ENCODE data around the gene CD300H.
A peak's percentile ranks its signal among the peaks of the same experiment; 100 is the strongest.

Gene CD300H

DNA sequence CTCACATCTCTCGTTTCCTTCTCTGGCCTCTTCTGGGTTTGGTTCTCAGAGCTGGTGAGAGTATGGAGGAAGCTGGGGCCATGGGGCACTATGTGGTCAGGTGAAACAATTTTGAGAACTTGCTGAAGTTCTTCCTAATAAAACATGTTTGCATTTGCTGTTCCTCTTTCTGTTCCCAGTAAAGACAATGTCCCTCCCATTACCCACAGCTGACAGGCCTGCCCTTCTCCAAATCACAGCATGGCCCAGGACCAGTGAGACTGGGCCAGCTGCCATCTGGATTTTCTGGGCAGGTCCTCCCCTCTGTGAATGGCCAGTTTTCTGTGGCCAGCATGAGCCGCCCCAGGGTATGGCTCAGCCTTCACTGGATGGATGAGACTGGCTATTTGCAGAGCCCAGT, at the start of gene CD300H:
Gene CD300H, minus strand, starts transcription at position 113 of the 400 bp plus-strand sequence.
- no peak for DNase-seq

DNA sequence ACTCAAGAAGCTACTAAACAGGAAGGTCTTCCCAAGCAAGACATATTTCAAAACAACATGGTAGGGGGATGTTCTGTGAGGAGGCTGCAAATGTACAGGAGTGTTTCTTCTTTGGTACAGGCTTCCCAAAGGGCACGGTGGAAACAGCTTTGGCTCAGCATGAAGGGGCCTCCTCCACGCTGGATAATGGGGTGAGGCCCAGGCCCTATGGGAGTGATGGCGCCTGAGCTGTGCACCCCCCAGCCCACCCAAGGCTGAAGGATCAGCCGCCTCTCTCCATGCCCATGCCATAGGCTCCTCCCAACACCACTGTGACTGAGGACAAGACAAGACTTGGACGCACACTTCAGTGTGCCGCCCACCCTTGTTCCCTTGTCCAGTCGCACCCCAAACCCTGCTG, 49.4 kb upstream of the CD300H start:
- no peak for DNase-seq

DNA sequence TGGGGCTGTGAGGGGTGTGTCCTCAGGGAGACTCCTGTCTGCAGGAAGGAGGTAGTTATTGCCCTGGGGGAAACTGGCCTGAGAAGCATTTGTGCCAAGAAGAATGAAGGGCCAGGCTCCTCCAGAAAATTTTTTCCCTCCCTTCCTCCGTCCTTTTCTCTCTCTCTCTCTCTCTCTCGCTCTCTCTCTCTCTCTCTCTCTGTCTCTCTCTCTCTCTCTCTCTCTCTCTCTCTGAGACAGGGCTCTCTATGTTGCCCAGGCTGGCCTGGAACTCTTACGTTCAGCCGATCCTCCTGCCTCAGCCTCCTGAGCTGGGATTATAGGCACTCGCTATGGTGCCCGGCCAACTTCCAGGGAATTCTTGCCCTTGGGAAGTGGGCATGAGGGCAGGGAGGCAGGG, 44.7 kb upstream of the CD300H start:
- DNase-seq: no peak

DNA sequence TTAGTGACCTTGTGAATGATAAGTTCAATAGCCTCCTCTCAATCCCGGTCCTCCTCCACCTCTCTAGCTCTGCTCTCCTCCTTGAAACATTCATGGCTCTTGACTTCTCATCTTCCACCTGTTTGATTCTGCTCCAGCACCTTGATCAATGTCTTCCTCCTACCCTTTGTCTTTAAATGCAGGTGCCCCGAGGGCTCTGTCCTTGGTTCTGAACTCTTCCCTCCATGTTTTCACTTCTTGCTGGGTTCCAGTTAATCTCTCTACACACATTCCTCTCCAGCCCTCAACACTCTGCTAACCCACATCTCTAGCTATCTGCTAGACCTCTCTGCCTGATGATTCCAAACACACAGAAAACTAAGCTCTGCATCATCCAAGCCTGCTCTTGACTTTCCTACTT, 42.8 kb upstream of the CD300H start:
- DNase-seq: no peak

DNA sequence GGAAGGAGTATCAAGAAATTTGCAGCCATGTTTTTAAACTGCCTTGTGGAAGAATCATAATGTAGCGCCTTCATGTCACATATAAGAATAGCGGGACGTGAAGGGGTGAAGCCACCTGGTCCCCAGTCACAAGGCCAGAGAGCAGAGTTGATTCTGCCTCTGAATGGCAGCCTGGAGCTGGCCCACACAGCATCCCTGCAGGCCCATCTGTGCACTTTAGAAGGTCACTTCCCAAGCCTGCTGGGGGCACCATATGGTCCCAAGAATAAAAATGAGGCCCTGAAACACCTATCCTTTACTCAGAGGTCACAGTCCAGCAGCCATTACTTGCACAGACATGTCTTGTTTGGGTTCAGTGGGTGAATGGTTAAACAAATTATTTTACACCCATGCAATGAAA, 41.2 kb upstream of the CD300H start:
- DNase-seq: no peak

DNA sequence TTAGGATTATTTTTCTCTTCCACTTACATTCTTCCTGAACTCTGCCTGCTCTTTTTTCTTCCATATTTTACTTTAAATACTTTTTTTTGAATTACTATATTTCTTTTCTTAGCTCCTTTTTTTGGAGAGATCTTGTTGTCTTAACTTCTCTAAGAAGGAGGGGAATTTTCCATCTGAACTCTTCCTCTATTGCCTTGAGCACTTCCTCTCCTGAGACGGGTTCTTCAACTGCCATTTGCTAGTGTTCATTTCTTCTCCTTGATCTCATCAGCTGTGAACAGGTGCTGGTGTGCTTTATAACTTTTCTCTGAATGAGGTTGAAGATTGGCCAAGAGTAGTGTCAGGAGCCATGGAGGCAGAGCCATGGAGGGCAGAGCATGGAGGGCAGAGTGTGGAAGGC, 39.9 kb upstream of the CD300H start:
- no peak for DNase-seq

DNA sequence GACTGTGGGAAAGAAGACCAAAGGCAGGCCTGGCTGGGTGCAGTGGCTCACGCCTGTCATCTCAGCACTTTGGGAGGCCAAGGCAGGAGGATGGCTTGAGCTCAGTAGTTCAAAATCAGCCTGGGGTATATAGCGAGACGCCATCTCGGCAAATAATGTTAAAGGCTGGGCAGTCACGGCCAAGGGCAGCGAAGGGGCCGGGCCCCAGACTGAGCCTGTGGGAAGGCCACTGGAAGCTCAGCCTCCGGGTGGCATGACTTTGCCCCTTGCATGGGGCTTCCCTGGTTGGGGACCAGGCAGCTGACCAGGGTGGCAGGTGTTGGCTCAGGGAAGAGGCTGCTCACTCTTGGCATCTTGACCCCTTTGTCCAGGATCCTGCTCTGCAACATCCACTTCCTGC, 38.7 kb upstream of the CD300H start:
- DNase-seq: no peak

DNA sequence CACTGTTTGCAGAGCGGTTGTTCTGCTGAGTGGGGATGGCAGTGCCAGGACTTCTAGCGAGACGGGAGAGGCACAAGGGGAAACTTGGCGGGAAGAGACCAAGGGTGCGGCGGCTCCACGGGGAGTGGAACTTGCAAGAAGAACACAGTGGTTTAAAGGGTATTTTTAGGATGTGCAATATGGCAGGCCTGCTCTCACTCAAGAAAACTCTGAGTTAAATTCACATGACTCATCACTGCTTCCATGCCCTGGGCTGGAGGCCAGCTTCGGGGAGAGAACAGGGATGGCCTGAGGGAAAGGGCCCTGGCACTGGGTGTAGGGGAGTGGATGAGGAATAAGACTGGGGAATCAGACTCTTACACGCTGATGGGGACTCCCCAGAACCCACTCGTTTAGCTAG, 38.1 kb upstream of the CD300H start:
- peak; percentile 12 to 86 for DNase-seq

DNA sequence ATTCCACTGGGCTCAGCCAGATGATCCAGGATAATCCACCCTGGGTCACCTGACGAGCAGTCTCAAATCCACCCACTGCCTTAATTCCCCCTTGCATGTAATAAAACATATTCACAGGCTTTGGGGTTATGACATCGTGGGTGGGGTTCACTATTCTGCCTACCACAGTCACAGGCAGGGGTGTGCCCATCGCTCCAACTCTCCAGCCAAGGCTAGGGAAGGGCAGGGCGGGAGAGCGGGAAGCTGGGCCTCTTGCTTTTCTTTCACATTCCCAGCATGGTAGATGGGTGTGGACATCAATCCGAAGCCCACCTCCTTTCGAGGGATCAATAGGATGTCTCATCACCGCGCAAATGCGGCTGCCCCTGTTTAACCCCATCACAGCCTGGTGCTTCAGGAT, 37.5 kb upstream of the CD300H start:
- DNase-seq: no peak

DNA sequence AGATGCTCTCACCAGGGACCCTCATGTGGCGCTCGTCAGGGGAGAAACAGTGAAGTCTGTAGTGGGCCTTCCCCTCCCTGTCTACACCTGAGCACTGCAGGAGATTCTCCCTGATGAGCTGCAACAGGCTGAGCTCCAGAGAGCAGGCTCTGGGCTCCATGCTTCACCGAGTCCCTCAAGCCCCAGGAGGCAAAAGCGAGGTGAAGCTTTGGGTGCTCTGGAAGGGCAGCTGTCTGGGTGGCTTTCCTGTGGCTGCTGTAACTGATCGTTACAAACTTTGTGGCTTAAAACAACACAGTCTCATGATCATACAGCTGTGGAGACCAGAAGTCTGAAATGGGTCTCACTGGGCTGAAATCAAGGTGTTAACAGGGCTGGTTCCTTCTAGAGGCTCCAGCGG, 36.9 kb upstream of the CD300H start:
- no peak for DNase-seq

DNA sequence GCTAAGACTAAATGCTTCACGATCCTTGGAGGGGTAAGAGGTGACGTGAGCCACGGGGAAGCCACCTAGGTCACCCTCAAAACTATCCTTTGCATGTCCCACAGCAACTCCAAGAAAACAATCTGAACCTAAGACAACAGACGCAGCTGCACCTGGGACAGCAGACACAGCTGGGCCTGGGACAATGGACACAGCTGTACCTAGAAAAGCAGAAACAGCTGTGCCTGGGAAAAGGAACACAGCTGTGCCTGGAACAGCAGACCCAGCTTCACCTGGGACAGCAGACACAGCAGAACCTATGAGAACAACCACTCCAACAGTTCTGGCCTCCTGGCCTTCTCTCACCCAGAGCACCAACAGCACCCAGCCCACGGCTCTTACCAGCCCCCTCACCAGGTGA, 36.4 kb upstream of the CD300H start:
- no peak for DNase-seq

DNA sequence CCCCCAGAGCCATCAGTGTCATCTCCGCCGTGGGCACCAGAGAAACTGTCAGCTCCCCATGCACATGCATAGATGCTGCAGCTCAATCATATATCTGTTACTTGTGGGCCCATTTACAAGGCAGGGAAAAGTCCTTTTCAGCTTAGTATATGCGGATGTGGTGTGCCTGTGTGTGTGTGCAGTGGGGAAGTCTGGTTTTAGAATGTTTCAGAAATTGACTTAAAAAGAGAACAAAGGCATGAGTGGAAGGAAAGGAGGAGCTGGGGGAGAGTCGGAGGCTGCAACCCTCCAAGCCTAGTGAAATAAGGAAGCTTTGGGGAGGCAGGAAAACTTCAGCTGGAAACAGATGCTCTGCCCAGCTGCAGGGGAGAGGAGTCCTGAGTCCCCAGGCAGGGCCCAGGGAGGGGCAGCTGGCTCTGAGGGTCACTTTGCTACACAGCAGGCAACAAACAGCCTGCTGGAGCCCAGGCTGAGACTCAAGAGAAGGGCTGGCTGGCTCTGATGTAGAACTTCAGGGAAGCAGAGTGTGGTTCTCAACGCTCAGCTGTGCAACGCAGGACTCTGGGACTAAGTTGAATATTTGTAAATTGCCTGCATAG, 35.8 kb upstream of the CD300H start:
- DNase-seq: no peak

DNA sequence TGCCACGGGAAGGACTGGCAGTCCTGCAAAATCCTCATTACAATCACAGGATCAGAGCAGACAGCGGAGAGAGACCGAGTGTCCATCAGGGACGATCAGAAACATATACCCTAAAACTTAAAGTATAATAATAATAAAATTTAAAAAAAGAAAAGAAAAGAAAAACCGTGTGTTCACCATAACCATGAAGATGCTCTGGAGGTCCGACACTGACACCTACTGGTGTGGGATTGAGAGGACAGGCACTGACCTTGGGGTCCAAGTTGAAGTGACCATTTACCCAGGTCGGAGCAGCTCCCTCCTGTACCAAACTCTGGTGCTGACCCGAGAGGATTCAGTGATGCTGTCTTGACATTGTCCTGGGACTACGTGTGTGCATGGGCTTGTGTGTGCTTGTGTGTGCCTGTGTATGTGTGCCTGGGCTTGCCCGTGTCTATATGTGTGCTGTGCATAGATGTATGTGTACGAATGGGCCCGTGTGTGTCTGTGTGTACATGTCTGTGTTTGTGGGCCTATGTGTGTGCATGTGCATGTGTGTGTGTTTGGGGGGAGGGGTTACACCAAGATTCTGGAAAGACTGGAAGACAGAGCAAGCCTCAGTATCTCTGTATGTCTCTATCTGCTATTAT, 34.7 kb upstream of the CD300H start:
- peak in 1 of 2 experiments; percentile 42 for DNase-seq

DNA sequence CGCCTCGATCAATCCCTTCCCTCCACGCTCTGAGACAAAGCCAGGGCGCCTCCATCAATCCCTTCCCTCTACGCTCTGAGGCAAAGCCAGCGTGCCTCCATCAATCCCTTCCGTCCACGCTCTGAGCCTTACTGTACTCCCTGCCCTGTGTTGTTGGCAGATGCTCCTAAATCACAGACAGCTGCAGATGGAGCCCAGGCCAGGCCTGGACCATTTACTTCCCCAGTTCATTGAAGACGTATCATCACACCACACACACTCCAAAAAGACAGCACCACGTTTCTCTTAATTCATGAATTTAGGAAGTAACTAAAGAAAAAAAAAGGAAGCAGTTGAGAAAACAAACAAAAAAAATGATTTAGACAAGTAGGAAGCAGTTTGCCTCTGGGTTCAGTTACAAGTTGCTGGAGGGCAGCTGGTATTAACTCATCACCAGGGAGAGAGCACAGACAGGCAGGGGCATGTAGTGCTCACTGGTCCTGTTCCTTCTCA, 32.2 kb upstream of the CD300H start:
- no peak for DNase-seq

DNA sequence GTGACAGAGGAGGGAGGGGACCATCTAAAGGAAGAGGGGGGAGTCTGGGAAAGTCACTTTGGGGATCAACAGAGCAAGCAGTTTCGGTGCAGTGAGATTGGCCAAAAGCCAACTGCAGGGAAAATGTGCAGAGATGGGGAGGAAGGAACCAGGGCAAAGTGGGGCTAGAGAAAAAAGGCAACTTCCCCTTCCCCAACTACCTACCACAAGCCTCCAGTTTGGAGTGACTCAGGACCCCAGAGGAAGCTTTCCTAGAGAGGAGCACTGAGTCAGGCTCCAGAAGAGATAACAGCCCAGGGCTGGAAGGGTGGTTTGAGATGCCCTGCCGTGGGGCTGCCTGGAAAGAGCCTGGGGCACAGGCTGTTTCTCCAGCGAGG, 31.7 kb upstream of the CD300H start:
- DNase-seq: no peak

DNA sequence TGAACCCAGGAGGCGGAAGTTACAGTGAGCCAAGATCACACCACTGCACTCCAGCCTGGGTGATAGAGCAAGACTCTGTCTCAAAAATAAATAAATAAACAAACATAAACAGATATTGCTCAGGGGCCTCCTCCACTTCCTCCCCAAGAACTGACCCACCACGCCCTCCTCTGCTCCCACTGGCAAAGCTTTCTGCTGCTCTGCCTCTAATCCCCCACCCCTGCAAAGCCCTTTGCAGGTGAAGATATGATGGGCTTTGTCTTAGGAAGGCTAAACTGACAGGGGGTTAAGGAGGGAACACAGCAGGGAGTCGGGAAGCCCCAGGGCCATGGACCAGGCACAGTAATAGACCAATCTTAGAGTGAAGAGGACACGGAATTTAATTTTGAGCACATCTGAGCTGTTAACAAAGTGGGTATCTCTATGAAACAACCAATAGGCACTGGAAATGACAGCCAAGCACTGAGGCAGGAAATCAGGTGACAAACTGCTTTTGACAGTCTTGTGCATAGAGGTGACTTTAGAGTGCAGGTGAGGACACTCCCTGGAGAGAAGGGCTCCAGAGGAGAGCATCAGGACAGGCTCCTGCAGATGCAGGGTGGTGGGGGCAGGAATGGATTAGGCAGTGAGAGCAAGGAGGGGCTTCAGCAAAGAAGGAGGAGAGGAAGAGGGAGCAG, 31.2 kb upstream of the CD300H start:
- DNase-seq: no peak

DNA sequence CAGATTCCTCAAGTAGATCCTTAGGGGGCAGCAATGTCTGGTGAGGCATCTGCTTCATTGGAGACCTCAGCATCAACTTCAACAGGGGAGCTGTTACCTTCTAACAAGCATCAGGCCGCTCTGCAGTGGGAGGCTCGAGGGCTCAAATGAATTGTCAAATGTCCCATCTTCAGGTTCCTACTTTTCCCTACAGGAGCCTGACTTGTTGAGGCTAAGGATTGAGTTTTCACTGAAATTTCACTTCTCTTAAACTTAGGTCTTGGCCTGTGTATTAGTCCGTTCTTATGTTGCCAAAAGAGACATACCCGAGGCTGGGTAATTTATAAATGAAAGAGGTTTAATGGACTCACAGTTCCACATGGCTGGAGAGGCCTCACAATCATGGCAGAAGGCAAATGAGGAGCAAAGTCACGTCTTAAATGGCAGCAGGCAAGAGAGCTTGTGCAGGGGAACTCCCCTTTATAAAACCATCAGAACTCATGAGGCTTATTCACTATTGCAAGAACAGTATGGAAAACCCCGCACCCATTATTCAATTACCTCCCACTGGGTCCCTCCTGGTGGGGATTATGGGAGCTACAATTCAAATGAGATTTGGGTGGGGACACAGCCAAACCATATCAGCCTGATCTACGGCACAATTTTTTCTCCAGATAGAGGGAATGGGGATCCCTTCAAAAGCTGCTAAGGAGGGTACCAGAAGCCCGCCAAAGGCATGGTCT, 29.9 kb upstream of the CD300H start:
- DNase-seq: no peak

DNA sequence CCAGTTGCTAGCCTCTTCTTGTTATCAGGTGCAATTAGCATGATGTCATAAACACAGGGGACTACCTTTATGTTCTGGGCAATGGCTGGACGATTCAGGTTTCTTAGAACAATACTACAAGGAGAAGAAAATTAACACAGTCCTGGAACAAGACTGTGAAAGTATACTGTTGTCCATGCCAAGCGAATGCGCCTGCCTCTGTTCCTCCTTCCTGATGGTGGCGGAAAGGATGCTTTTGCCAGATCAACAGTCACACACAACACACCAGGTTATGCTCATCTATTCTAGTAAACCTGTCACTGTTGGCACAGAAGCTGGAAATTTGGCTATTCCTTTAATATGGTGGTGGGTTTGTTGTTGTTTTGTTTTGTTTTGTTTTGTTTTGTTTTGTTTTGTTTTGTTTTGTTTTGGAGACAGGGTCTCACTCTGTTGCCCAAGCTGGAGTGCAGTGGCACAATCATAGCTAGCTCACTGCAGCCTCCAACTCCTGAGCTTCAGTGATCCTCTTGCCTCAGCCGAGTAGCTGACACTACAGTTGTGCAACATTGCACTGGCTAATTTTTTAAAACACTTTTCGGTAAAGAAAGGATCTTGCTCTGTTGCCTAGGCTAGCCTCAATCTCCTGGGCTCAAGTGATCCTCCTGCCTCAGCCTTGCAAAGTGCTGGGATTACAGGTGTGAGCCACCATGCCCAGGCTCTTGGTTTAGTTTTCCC, 27.9 kb upstream of the CD300H start:
- DNase-seq: no peak

DNA sequence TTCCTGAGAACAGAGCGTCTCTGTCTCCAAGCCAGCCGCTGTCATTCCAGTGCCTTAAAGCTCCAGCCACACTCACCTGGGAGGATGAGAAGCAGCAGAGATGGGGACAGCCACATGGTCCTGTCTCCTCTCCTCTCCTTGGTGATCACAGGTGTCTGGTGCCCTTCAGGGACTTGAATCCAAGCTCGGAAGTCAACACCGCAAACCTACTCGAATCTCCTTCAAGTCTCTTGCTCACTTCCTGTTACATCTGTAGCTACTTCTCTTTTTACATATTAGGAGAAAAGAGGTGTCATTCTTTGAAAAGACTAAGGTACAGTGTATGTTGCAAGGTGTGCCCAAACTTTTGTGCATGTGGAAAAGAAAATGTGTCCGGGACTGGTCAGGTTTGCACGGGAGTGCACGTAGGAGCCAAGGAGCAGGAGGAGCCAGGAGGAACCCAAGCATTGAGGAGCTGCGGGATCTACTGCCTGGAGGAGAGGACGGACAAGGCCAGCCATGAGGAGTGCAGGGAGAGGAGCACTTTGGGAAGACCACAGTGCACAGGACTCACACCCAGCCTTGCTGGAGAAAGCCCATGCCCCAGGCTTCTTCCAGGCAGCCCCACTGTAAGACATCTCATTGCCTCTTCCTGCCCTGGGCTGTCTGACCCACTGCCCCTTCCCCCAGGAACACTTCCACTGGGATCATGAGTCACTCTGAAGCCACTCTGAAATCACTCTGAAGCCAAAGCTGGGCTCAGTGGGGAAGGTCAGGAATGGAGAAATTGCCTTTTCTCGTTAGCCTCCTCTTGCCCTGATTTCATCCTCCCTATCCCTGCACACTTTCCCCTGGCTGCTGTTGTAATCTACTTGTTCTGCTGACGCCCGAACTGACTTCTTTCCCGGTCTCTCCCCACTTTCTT, 25.0 kb upstream of the CD300H start, which contains the start of gene CD300LD:
Gene CD300LD, minus strand, starts transcription at position 197 of the 904 bp plus-strand sequence. Its CDS starts 81 bp downstream, at position 116.
- no peak for DNase-seq

DNA sequence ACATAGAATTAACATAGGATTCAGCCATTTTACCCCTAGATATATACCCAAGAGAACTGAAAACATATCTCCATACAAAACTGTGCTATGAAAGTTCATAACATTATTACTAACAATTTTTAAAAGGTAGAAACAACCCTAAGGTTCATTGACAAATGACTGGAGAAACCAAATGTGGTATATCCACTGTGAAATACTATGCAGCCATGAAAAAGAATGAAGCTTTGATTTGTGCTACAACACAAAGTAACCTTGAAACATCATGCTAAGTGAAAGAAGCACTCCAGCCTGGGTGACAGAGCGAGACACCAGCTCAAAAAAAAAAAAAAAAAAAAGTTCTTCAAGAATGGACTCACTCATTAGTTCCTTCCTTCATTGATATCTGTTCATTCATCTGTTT, 24.2 kb upstream of the CD300H start:
- DNase-seq: no peak

DNA sequence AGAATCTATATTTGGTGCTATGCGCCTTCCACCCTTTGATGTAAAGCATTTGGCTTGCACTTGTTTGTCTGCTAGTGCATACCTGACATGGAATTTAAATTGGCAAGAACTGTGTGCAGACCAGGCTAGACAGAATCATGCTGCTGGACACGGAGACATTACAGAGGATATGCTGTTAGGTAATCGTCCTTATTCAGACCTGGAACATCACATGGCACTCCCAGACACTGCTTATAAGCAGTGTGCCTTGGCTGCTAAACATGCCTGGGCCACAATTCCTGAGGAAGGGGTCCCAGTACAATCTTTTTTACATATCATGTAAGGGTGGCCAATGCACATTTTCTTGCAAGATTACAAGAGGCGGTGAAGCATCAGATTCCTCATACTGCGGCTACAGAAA, 18.4 kb upstream of the CD300H start:
- DNase-seq: no peak

All from NCI-H446 (cell line).